ENCODE data around the gene ARHGAP30.

GRCh38 chr1:161059293-161059692 lies 10.4 kb downstream of the ARHGAP30 start:
- TF ChIP-seq, protein P1, sequence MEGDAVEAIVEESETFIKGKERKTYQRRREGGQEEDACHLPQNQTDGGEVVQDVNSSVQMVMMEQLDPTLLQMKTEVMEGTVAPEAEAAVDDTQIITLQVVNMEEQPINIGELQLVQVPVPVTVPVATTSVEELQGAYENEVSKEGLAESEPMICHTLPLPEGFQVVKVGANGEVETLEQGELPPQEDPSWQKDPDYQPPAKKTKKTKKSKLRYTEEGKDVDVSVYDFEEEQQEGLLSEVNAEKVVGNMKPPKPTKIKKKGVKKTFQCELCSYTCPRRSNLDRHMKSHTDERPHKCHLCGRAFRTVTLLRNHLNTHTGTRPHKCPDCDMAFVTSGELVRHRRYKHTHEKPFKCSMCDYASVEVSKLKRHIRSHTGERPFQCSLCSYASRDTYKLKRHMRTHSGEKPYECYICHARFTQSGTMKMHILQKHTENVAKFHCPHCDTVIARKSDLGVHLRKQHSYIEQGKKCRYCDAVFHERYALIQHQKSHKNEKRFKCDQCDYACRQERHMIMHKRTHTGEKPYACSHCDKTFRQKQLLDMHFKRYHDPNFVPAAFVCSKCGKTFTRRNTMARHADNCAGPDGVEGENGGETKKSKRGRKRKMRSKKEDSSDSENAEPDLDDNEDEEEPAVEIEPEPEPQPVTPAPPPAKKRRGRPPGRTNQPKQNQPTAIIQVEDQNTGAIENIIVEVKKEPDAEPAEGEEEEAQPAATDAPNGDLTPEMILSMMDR (IDR thresholded peaks at IDR 0.05): no peak
- no peak for TF ChIP-seq POLR2AphosphoS5 (IDR thresholded peaks at IDR 0.05; ENCODE audit: insufficient read depth in 1 of 2, low read depth in 1 of 2)
- TF ChIP-seq POLR2A (IDR thresholded peaks at IDR 0.05): no peak

Data from vagina (tissue), 2 donors.